ENCODE data around the gene CUEDC1. TPM values are rescaled to one million over a fixed set of nuclear protein-coding genes. Genes with fewer than 3 reads are reported as not detected.

The CUEDC1 gene
- total and polyA plus RNA-seq, 2 of the 13 experiments (the other 11 are each of a cell fraction or from before 2014, with no cell fraction given): 7.4 to 12.9 TPM

- TF ChIP-seq ZBTB14 (CRISPR knock-in tag; IDR thresholded peaks at IDR 0.05) (no peak), GPBP1L1 (CRISPR knock-in tag; IDR thresholded peaks at IDR 0.05) (no peak), ZNF777 (CRISPR knock-in tag; IDR thresholded peaks at IDR 0.05) (peak; percentile 57; the same call in 1 of the 2 replicates), ZNF292 (CRISPR knock-in tag; IDR thresholded peaks at IDR 0.05; ENCODE audit: borderline replicate concordance, low read depth) (peak; percentile 39; the same call in 1 of the 2 replicates), RBFOX2 (IDR thresholded peaks at IDR 0.05; ENCODE audit: low read depth, low read length) (peak; percentile 93), NFRKB (IDR thresholded peaks at IDR 0.05) (no peak), HIVEP1 (CRISPR knock-in tag; IDR thresholded peaks at IDR 0.05) (no peak), IKZF5 (CRISPR knock-in tag; IDR thresholded peaks at IDR 0.05) (no peak), HOXD1 (CRISPR knock-in tag; IDR thresholded peaks at IDR 0.05) (peak; percentile 66), ZNF577 (CRISPR knock-in tag; IDR thresholded peaks at IDR 0.05; ENCODE audit: borderline replicate concordance, low read depth) (0 out of 2 replicates have a peak, but pooled peaks have one; percentile 54), ZNF740 (CRISPR knock-in tag; IDR thresholded peaks at IDR 0.05) (peak; percentile 35; the same call in 1 of the 2 replicates), ZNF225 (CRISPR knock-in tag; IDR thresholded peaks at IDR 0.05) (peak; percentile 85), HES4 (CRISPR knock-in tag; IDR thresholded peaks at IDR 0.05; ENCODE audit: borderline replicate concordance) (no peak; the same call in 1 of the 2 replicates), SMAD1 (CRISPR knock-in tag; IDR thresholded peaks at IDR 0.05; ENCODE audit: borderline replicate concordance, low read depth) (no peak), ZNF75D (CRISPR knock-in tag; IDR thresholded peaks at IDR 0.05; ENCODE audit: borderline replicate concordance) (no peak), UBTF (CRISPR knock-in tag; IDR thresholded peaks at IDR 0.05) (peak; percentile 88), ZNF276 (CRISPR knock-in tag; IDR thresholded peaks at IDR 0.05; ENCODE audit: low read depth) (0 out of 2 replicates have a peak, but pooled peaks have one; percentile 26), ARID2 (CRISPR knock-in tag; IDR thresholded peaks at IDR 0.05; ENCODE audit: borderline replicate concordance) (peak; percentile 70; the same call in 1 of the 2 replicates), CREBL2 (CRISPR knock-in tag; IDR thresholded peaks at IDR 0.05; ENCODE audit: borderline replicate concordance) (peak; percentile 30; the same call in 1 of the 2 replicates), GTF2F1 (IDR thresholded peaks at IDR 0.05; ENCODE audit: low read length) (no peak)
These were observed 32.5 kb upstream of the CUEDC1 start, which contains the start of gene VEZF1 (continued) for GRCh38 chr17:57987581-57988300.

Measured in HepG2 (cell line).